Measurements from ENCODE around the gene RDX.

RDX gene

GRCh38 chr11:110323786-110324185 lies 27.4 kb upstream of the RDX start:
- TF ChIP-seq CTCF (IDR thresholded peaks at IDR 0.05; ENCODE audit: low read depth, low read length) = no peak
- no peak for DNase-seq
- no peaks in the 10 kb centered on the region for H3K9me3 ChIP-seq (ENCODE audit: severe bottlenecking)
- no peak overlapping the region for H3K4me3 ChIP-seq (ENCODE audit: low read depth, low read length)
- H3K27me3 ChIP-seq (ENCODE audit: insufficient read depth, low read depth, severe bottlenecking) = no peaks in the 10 kb centered on the region
- no peak overlapping the region for H3K27ac ChIP-seq
- H3K36me3 ChIP-seq = no peaks in the 10 kb centered on the region

- TF ChIP-seq CTCF (IDR thresholded peaks at IDR 0.05; ENCODE audit: low read depth, low read length) = no peak
- Histone ChIP-seq H3K4me3 (ENCODE audit: low read depth, low read length) (no peak overlapping the region), H3K36me3 (no peaks in the 10 kb centered on the region), H3K9me3 (ENCODE audit: severe bottlenecking) (no peaks in the 10 kb centered on the region), H3K27me3 (ENCODE audit: insufficient read depth, low read depth, severe bottlenecking) (no peaks in the 10 kb centered on the region), H3K27ac (no peak overlapping the region)
- no peak for DNase-seq
Observed at GRCh38 chr11:110319501-110319900, 23.1 kb upstream of the RDX start.

GRCh38 chr11:110318638-110319404 lies 22.4 kb upstream of the RDX start:
- no peak overlapping the region for H3K27ac ChIP-seq
- no peak for TF ChIP-seq CTCF (IDR thresholded peaks at IDR 0.05; ENCODE audit: low read depth, low read length)
- H3K9me3 ChIP-seq (ENCODE audit: severe bottlenecking) = no peaks in the 10 kb centered on the region
- no peaks in the 10 kb centered on the region for H3K36me3 ChIP-seq
- no peak for DNase-seq
- no peak overlapping the region for H3K4me3 ChIP-seq (ENCODE audit: low read depth, low read length)
- no peaks in the 10 kb centered on the region for H3K27me3 ChIP-seq (ENCODE audit: insufficient read depth, low read depth, severe bottlenecking)

- no peak overlapping the region for H3K27ac ChIP-seq
- H3K27me3 ChIP-seq (ENCODE audit: insufficient read depth, low read depth, severe bottlenecking) = no peaks in the 10 kb centered on the region
- no peak for TF ChIP-seq CTCF (IDR thresholded peaks at IDR 0.05; ENCODE audit: low read depth, low read length)
- no peaks in the 10 kb centered on the region for H3K36me3 ChIP-seq
- H3K4me3 ChIP-seq (ENCODE audit: low read depth, low read length) = no peak overlapping the region
- H3K9me3 ChIP-seq (ENCODE audit: severe bottlenecking) = no peaks in the 10 kb centered on the region
- no peak for DNase-seq
Observed at GRCh38 chr11:110317516-110317932, 21.1 kb upstream of the RDX start.

GRCh38 chr11:110314366-110315095 lies 18.1 kb upstream of the RDX start:
- H3K27ac ChIP-seq = no peak overlapping the region

More at GRCh38 chr11:110314366-110315095, 18.1 kb upstream of the RDX start:
- no peak for DNase-seq
- no peak for TF ChIP-seq CTCF (IDR thresholded peaks at IDR 0.05; ENCODE audit: low read depth, low read length)
- no peak overlapping the region for H3K4me3 ChIP-seq (ENCODE audit: low read depth, low read length)
- H3K27me3 ChIP-seq (ENCODE audit: insufficient read depth, low read depth, severe bottlenecking) = no peaks in the 10 kb centered on the region
- no peaks in the 10 kb centered on the region for H3K36me3 ChIP-seq
- H3K9me3 ChIP-seq (ENCODE audit: severe bottlenecking) = no peaks in the 10 kb centered on the region
